WI38 (cell line): ENCODE measurements around the gene ADH6.

ENCODE experiments used
- H3K4me3 ChIP-seq: 2 replicates; pipeline ENCODE4 v1.5.1; 2011; ENCODE audit warnings: low read depth, mild to moderate bottlenecking, control low read depth, low read length
- TF ChIP-seq, protein P1 (sequence below): IDR thresholded peaks from 2 replicates; pipeline ENCODE4 v1.5.1; 2012; ENCODE audit warnings: low read depth, mild to moderate bottlenecking, control low read depth, low read length

ADH6 gene

DNA sequence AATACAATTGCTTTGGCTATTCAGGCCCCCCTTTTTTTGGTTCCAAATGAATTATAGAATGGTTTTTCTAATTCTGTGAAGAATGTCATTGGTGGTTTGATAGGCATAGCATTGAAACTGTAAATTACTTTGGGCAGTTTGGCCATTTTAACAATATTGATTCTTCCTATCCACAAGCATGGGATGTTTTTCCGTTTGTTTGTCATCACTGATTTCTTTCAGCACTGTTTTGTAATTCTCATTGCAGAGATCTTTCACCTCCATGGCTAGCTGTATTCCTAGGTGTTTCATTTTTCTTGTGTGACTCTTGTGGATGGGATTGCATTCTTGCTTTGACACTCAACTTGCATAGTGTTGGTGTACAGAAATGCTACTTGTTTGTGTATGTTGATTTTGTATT is 33.0 kb downstream of the ADH6 start:
- H3K4me3 ChIP-seq = no peak overlapping the region
- TF ChIP-seq, protein P1, sequence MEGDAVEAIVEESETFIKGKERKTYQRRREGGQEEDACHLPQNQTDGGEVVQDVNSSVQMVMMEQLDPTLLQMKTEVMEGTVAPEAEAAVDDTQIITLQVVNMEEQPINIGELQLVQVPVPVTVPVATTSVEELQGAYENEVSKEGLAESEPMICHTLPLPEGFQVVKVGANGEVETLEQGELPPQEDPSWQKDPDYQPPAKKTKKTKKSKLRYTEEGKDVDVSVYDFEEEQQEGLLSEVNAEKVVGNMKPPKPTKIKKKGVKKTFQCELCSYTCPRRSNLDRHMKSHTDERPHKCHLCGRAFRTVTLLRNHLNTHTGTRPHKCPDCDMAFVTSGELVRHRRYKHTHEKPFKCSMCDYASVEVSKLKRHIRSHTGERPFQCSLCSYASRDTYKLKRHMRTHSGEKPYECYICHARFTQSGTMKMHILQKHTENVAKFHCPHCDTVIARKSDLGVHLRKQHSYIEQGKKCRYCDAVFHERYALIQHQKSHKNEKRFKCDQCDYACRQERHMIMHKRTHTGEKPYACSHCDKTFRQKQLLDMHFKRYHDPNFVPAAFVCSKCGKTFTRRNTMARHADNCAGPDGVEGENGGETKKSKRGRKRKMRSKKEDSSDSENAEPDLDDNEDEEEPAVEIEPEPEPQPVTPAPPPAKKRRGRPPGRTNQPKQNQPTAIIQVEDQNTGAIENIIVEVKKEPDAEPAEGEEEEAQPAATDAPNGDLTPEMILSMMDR = no peak

DNA sequence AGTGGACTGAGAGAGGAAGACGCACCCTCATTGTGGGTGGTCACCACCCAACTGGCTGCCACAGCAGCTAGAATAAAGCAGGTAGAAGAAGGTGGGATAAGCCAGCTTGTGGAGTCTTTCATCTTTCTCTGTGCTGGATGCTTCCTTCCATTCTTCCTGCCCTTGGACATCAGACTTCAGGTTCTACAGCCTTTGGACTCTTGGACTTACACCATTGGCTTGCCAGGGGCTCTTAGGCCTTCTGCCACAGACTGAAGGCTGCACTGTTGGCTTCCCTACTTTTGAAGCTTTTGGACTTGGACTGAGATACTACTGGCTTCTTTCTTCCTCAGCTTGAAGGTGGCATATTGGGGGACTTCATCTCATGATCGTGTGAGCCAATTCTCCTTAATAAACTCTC is 33.5 kb downstream of the ADH6 start:
- TF ChIP-seq, protein P1 = no peak
- no peak overlapping the region for H3K4me3 ChIP-seq

DNA sequence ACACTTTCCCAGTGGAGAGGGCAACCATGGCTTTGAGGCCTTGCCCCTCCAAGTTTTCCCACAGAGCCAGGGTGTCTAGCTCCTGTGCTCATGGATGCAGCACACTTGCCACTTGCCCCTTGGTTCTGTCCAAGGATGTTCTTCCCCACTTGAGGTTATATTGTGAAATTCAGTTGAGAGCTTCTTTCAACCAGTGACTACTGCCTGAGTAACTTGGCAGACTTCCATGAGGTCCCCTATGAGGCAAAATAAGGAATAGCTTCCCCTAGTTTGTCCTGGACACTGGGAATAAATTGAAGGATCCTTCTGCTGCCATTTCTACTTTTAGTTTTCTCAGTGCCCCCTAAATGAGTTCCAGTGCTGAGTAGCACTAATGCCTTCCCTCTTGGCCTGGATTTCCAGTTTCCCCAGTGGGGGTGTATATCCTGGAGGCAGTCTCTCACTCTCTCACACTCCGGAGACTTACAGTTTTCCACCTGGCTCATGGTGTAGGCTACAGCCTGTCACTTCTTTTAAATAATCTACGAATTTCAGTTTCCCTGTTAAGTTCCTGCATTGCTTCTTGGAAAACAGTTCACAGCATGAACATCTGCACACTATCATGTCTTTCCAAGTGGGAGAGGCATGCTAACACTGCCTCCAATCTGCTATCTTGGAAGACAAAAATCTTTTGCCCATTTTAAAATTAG is 38.5 kb downstream of the ADH6 start:
- TF ChIP-seq, protein P1 = no peak
- no peak overlapping the region for H3K4me3 ChIP-seq

DNA sequence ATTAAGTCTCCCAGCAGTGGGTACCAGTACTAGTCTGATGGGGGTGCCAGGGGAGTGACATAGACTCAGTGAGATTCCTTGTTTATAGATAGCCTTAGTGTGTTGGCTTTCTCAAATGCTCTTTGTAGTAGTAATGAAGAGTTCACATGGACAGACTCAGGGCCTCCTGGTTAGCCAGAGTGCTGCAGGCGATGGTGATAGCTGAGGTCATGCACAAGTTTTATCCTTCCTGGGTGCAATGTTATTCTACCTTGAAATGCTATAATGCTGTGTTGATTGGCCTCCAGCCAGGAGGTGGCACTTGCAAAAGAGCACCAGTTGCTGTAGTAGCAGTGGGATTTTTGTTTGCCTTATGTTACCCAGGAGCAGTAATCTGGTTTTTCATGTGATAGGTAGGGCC is 39.4 kb downstream of the ADH6 start:
- no peak overlapping the region for H3K4me3 ChIP-seq
- TF ChIP-seq, protein P1 = no peak

DNA sequence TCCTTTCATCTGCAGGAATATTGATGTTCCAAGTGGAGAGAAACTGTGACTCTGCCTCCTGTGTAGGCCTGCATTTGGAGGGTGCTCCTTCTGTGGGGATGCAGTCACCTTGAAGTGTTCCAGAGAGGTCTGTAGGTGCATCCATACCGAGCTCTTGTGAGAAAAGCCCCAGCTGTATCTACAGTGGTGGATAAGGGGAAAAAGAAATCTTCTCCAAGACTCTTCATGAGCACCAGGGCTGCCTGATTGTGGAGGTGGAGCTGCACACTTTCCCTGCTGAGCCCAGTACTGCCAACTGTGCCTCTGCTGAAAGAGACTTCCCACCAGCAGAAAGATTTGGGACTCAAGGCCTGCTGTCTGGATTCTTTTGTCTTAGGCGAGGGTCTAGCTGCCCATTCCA is 39.9 kb downstream of the ADH6 start:
- TF ChIP-seq, protein P1 = no peak
- H3K4me3 ChIP-seq = no peak overlapping the region

DNA sequence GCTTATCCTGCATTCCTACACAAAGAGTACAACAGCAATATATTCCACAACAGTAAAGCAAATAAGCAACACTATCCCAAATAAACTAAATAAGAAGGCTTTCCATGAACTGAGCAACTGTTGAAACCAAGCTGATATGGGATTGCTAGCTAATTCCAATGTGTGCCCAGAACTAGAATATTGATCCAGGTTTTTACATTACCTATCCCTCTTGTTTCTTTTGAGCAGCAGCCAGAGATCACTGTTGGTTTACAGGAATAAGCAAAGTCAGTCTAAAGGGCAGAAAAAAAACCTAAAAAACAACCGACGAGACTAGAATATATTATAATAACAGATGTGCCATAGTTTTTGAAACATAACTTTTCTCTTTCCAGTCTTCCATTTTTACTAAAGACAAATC is 52.5 kb downstream of the ADH6 start:
- H3K4me3 ChIP-seq = no peak overlapping the region
- TF ChIP-seq, protein P1 = no peak

DNA sequence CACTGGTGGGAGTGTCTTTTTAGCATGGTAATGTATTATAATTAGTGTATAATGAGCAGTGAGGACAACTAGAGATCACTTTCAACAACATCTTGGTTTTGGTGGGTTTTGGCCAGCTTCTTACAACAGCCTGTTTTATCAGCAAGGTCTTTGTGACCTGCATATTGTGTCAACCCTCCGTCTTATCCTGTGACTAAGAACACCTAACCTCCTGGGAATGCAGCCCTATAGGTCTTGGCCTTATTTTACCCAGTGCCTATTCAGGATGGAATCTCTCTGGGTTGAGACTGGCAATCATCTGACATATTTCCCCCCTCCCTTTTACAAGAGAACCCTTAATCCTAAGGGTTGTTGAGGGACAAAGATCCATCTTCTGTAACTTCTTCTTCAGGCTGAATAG is 53.1 kb downstream of the ADH6 start:
- H3K4me3 ChIP-seq = no peak overlapping the region
- TF ChIP-seq, protein P1 = no peak
